Stomach (tissue), 9 donors: ENCODE data around the gene SFXN2. TPM values are rescaled to one million over a fixed set of nuclear protein-coding genes. Genes with fewer than 3 reads are reported as not detected.
"Not testable (repeated sequence)": the region's sequence is repeated elsewhere in the genome, so short reads cannot be mapped to it uniquely, and the experiment has no call there.

Experiments
- DNase-seq, 2 donors: peaks; one replicate each; pipeline versions ENCODE4 v3.0.0 to v3.0.0-alpha.2; 2013 to 2019
- H3K27ac ChIP-seq, 5 donors: fragments of 200-600 bp in 4 of 5; sonication (generic) in 4 of 5; one replicate each; pipeline ENCODE4 v1.5.1; 2013 to 2019; ENCODE audit warnings: mild to moderate bottlenecking in 1 of 5, moderate library complexity in 1 of 5
- H3K27me3 ChIP-seq, 3 donors: fragments of 200-600 bp; sonication (generic); one replicate each; pipeline ENCODE4 v1.5.1; 2017 to 2019; ENCODE audit warnings: mixed run types in 1 of 3
- H3K36me3 ChIP-seq, 4 donors: fragments of 200-600 bp; sonication (generic); 1 replicate in 3 of 4; 2 replicates in 1 of 4; pipeline ENCODE4 v1.5.1; 2016 to 2019
- H3K4me1 ChIP-seq, 4 donors: fragments of 200-600 bp; sonication (generic); one replicate each; pipeline ENCODE4 v1.5.1; 2016 to 2019
- H3K4me3 ChIP-seq, 4 donors: fragments of 200-600 bp; sonication (generic) in 3 of 4; one replicate each; pipeline ENCODE4 v1.5.1; 2016 to 2019; ENCODE audit warnings: mild to moderate bottlenecking in 1 of 4
- H3K9me3 ChIP-seq, 4 donors: fragments of 200-600 bp; sonication (generic); one replicate each; pipeline ENCODE4 v1.5.1; 2016 to 2019
- CTCF ChIP-seq, 7 experiments: fragments of 450-650 bp in 4 of 7; fragments of 200-600 bp in 3 of 7; sonication (generic) in 3 of 7; IDR thresholded peaks; one replicate each; pipeline ENCODE4 v1.5.1; 2016 to 2019; ENCODE audit warnings: antibody characterized with exemption in 7 of 7, control low read depth in 2 of 7, mild to moderate bottlenecking in 1 of 7
- EP300 ChIP-seq: sonication (generic); formaldehyde crosslinking; IDR thresholded peaks from one replicate; pipeline ENCODE4 v1.6.1; 2017; ENCODE audit warnings: antibody characterized with exemption
- POLR2A ChIP-seq, 4 donors: fragments of 450-650 bp; IDR thresholded peaks; one replicate each; pipeline ENCODE4 v1.6.1; 2016; ENCODE audit warnings: antibody characterized with exemption in 4 of 4, control low read depth in 2 of 4, mild to moderate bottlenecking in 1 of 4, moderate library complexity in 1 of 4
- POLR2AphosphoS5 ChIP-seq, 3 donors: sonication (generic); formaldehyde crosslinking; IDR thresholded peaks; one replicate each; pipeline ENCODE4 v1.6.1; 2016; ENCODE audit warnings: antibody characterized with exemption in 3 of 3
- whole genome bisulfite sequencing, 5 donors: extraction: QIAGEN DNeasy Blood & Tissue Kit in 3 of 5; methylation state at CpG; one replicate each; pipeline versions ENCODE4 v1.1.5 to v1.1.7; 2013 to 2018; 5-methylcytosine and 5-hydroxymethylcytosine counted together
- intact Hi-C: fragments of 100-400 bp; cut with DNase I; formaldehyde crosslinking; loops from one replicate; pipeline ENCODE4 v1.15.1; 2023; ENCODE audit warnings: low total_unique reads
- polyA plus RNA-seq, 3 donors: library from polyadenylated mRNA; stranded (reverse); fragments of 200-250 nt; gene quantifications; one replicate each; pipeline ENCODE4 v1.2.3, GENCODE V29; 2013
- total RNA-seq, 5 donors: library from RNA; depleted of rRNA; stranded (reverse); fragments of >200 nt; gene quantifications; one replicate each; pipeline versions ENCODE4 v1.1.0 to v1.2.3, GENCODE V29; 2014 to 2016
- donor health status: healthy with polysubstance abuse.
- donor health status: Bipolar disorder and iron deficiency.
- donor health status: healthy.

Gene SFXN2
- total and polyA plus RNA-seq, 8 donors, result 4.7 to 267 (median 11.0) TPM

GRCh38 chr10:102691285-102692066 is 23.0 kb upstream of the SFXN2 start:
- Histone ChIP-seq H3K27ac (no peak overlapping the region), H3K9me3 (no peaks in the 10 kb centered on the region), H3K27me3 (no peaks in the 10 kb centered on the region), H3K36me3 (peaks cover under 1 to 77% (median 40%) of the 10 kb centered on the region in 4 donors), H3K4me3 (no peak overlapping the region), H3K4me1 (no peaks in the 10 kb centered on the region)
- intact Hi-C loops, result no loop called here
- TF ChIP-seq POLR2AphosphoS5 (IDR thresholded peaks at IDR 0.05), result no peak
- TF ChIP-seq EP300, result no peak
- TF ChIP-seq POLR2A (IDR thresholded peaks at IDR 0.05), result no peak
- no peak for TF ChIP-seq CTCF (IDR thresholded peaks at IDR 0.05)
- WGBS, 5 donors, result 76 to 82% (median 76%) methylated on average over 8 of the region's 8 CpGs
- no peak for DNase-seq

DNA sequence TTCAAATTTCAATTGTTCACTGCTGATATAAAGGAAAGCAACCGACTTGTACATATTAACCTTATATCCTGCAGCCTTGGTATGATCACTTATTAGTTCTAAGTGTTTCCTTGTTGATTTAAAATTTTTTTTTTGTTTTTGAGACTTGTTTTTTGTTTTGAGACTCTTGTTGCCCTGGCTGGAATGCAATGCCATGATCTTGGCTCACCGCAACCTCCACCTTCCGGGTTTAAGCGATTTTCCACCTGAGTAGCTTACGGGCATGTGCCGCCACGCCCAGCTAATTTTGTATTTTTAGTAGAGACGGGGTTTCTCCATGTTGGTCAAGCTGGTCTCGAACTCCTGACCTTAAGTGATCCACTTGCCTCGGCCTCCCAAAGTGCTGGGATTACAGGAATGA is 19.0 kb upstream of the SFXN2 start:
- WGBS, 5 donors, result 96 to 98% (median 97%) methylated on average over 10 of the region's 10 CpGs
- H3K9me3 ChIP-seq, H3K4me1 ChIP-seq, intact Hi-C loops, H3K4me3 ChIP-seq, DNase-seq, H3K27me3 ChIP-seq, H3K27ac ChIP-seq: not testable (repeated sequence)
- H3K36me3 ChIP-seq, result peaks cover 15 to 80% (median 53%) of the 10 kb centered on the region in 4 donors

- H3K4me1 ChIP-seq, result no peaks in the 10 kb centered on the region
- 83 to 99% (median 97%) methylated on average over 3 of the region's 3 CpGs for WGBS, 5 donors
- no peak for TF ChIP-seq POLR2A (IDR thresholded peaks at IDR 0.05)
- no peak for TF ChIP-seq POLR2AphosphoS5 (IDR thresholded peaks at IDR 0.05)
- TF ChIP-seq EP300, result no peak
- TF ChIP-seq CTCF (IDR thresholded peaks at IDR 0.05), result no peak
- H3K36me3 ChIP-seq, result peaks cover 15 to 84% (median 59%) of the 10 kb centered on the region in 4 donors
- DNase-seq, result no peak
- H3K27me3 ChIP-seq, result no peaks in the 10 kb centered on the region
- intact Hi-C loops, result no loop called here
- H3K27ac ChIP-seq, result no peak overlapping the region
- H3K4me3 ChIP-seq, result no peak overlapping the region
- H3K9me3 ChIP-seq, result no peaks in the 10 kb centered on the region
Measured at GRCh38 chr10:102696736-102697135, 17.7 kb upstream of the SFXN2 start.

DNA sequence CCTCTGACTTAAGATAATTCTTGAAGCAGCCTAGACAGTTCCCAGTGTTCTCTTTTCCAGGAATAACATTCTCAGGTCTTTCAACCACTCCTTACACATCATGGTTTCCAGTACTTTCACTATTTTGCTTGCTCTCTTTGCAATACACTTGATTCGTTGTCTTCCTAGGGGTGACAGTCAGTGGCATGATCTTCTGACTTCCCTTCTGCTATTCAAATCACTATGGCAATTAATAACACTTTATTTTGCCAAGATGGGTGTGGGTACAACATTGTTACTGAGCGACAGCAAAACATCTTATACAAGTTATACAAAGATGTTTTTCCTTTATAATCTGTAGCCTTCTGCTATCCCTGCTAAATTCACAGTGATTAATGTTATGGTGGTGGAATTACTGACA is 15.5 kb upstream of the SFXN2 start:
- Histone ChIP-seq H3K36me3 (peaks cover 15 to 63% (median 53%) of the 10 kb centered on the region in 4 donors), H3K27ac (no peak overlapping the region), H3K4me3 (no peak overlapping the region), H3K9me3 (no peaks in the 10 kb centered on the region), H3K4me1 (no peaks in the 10 kb centered on the region), H3K27me3 (no peaks in the 10 kb centered on the region)
- no peak for TF ChIP-seq CTCF (IDR thresholded peaks at IDR 0.05)
- TF ChIP-seq EP300, result no peak
- no peak for TF ChIP-seq POLR2AphosphoS5 (IDR thresholded peaks at IDR 0.05)
- TF ChIP-seq POLR2A (IDR thresholded peaks at IDR 0.05), result no peak
- 86 to 95% (median 90%) methylated on average over 2 of the region's 2 CpGs for WGBS, 5 donors
- intact Hi-C loops, result no loop called here
- no peak for DNase-seq

DNA sequence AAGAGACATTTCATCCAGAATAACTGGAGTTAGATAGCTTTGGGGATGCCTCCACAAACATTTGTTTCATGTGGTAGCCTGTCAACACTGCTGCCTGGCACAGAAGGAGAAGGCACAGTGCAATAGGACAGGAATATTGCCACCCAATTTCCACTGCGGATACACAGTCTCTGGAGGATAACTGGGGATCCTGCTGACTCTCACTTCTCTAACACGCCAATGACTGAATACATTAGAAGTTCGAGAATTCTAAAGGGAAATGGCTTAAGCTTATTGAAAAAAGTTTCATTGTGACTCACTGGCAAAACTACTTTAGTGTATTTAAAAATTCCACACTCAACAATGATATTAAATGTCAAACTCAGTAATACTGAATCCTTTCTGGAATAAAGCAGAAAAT is 13.2 kb upstream of the SFXN2 start:
- WGBS, 5 donors, result 84 to 91% (median 88%) methylated on average over 3 of the region's 3 CpGs
- TF ChIP-seq POLR2AphosphoS5 (IDR thresholded peaks at IDR 0.05), result no peak
- no peak for TF ChIP-seq POLR2A (IDR thresholded peaks at IDR 0.05)
- TF ChIP-seq EP300, result no peak
- no peak for TF ChIP-seq CTCF (IDR thresholded peaks at IDR 0.05)
- Histone ChIP-seq H3K27me3 (no peaks in the 10 kb centered on the region), H3K4me1 (no peaks in the 10 kb centered on the region), H3K9me3 (no peaks in the 10 kb centered on the region), H3K27ac (no peak overlapping the region), H3K36me3 (peaks cover 15 to 43% (median 40%) of the 10 kb centered on the region in 4 donors), H3K4me3 (no peak overlapping the region)
- DNase-seq, result no peak
- intact Hi-C loops, result no loop called here
